Neural cell (in vitro differentiated cells): ENCODE data around the gene HDHD3. TPM values are rescaled to one million over a fixed set of nuclear protein-coding genes. Genes with fewer than 3 reads are reported as not detected.

Experiments
- H2AFZ ChIP-seq: fragments of 200-600, 300-800 bp; sonication (generic), shearing (Covaris generic); 2 replicates; pipeline ENCODE4 v1.6.0; 2014; ENCODE audit warnings: low read depth, mild to moderate bottlenecking, antibody characterized with exemption, low read length, moderate library complexity
- H3F3A ChIP-seq: fragments of 200-600 bp; shearing (Covaris generic); 2 replicates; pipeline ENCODE4 v1.6.1; 2016; ENCODE audit warnings: mild to moderate bottlenecking, moderate library complexity, mixed read lengths, antibody characterized with exemption, low read length; ENCODE audit not compliant: insufficient read depth, poor library complexity, severe bottlenecking
- H3K27ac ChIP-seq: fragments of 200-600, 300-800 bp; sonication (generic), shearing (Covaris generic); 2 replicates; pipeline ENCODE4 v1.5.1; 2014; ENCODE audit warnings: mild to moderate bottlenecking, low read length, moderate library complexity
- H3K27me3 ChIP-seq: fragments of 300-800, 200-600 bp; sonication (generic), shearing (Covaris generic); 2 replicates; pipeline ENCODE4 v1.6.0; 2014; ENCODE audit warnings: mild to moderate bottlenecking, low read depth, low read length, moderate library complexity; ENCODE audit not compliant: insufficient read depth
- H3K36me3 ChIP-seq: fragments of 300-800, 200-600 bp; sonication (generic), shearing (Covaris generic); 2 replicates; pipeline ENCODE4 v1.5.1; 2014; ENCODE audit warnings: mild to moderate bottlenecking, antibody characterized with exemption, low read length, moderate library complexity; ENCODE audit not compliant: insufficient read depth
- H3K4me2 ChIP-seq: fragments of 300-800, 200-600 bp; sonication (generic), shearing (Covaris generic); 2 replicates; pipeline ENCODE4 v1.6.0; 2014; ENCODE audit warnings: mild to moderate bottlenecking, low read length
- H3K4me3 ChIP-seq: fragments of 300-800, 200-600 bp; sonication (generic), shearing (Covaris generic); 2 replicates; pipeline ENCODE4 v1.5.1; 2014; ENCODE audit warnings: mild to moderate bottlenecking, low read length, moderate library complexity
- H3K79me2 ChIP-seq: fragments of 200-600 bp; shearing (Covaris generic); replicated peaks from 2 replicates; pipeline ENCODE4 v1.6.0; 2014; ENCODE audit warnings: mild to moderate bottlenecking, low read length, moderate library complexity; ENCODE audit not compliant: insufficient read depth
- H3K9ac ChIP-seq: fragments of 300-800, 200-600 bp; sonication (generic), shearing (Covaris generic); 2 replicates; pipeline ENCODE4 v1.6.1; 2016; ENCODE audit warnings: mild to moderate bottlenecking, low read length, mixed read lengths
- H3K9me2 ChIP-seq: fragments of 200-600 bp; shearing (Covaris generic); 2 replicates; pipeline ENCODE4 v1.6.1; 2016; ENCODE audit warnings: mild to moderate bottlenecking, low read length, mixed read lengths; ENCODE audit not compliant: insufficient read depth
- H3K9me3 ChIP-seq: fragments of 200-600, 300-800 bp; sonication (generic), shearing (Covaris generic); 2 replicates; pipeline ENCODE4 v1.6.1; 2016; ENCODE audit warnings: mild to moderate bottlenecking, mixed run types, low read length, moderate library complexity, mixed read lengths
- H4K20me1 ChIP-seq: fragments of 200-600 bp; shearing (Covaris generic); 2 replicates; pipeline ENCODE4 v1.6.1; 2016; ENCODE audit warnings: mild to moderate bottlenecking, mixed run types; ENCODE audit not compliant: insufficient read depth
- CTCF ChIP-seq: fragments of 450-650 bp; IDR thresholded peaks from 2 replicates; pipeline ENCODE4 v1.5.1; 2014; ENCODE audit warnings: antibody characterized with exemption, mild to moderate bottlenecking, moderate library complexity; ENCODE audit not compliant: poor library complexity, severe bottlenecking
- EP300 ChIP-seq: fragments of 450-650 bp; conservative IDR thresholded peaks from 2 replicates; pipeline ENCODE4 v1.6.1; 2014; ENCODE audit warnings: antibody characterized with exemption, mild to moderate bottlenecking, moderate library complexity; ENCODE audit not compliant: poor library complexity, severe bottlenecking
- EZH2 ChIP-seq: fragments of 200-600, 300-800 bp; shearing (Covaris generic), sonication (generic); IDR thresholded peaks from 2 replicates; pipeline ENCODE4 v1.6.1; 2014; ENCODE audit warnings: antibody characterized with exemption, low read length, borderline replicate concordance, mild to moderate bottlenecking; ENCODE audit not compliant: insufficient read depth, poor library complexity, severe bottlenecking
- MXI1 ChIP-seq: fragments of 450-650 bp; conservative IDR thresholded peaks from 2 replicates; pipeline ENCODE4 v1.6.1; 2014; ENCODE audit warnings: antibody characterized with exemption, mild to moderate bottlenecking; ENCODE audit not compliant: poor library complexity, severe bottlenecking
- POLR2AphosphoS5 ChIP-seq: IDR thresholded peaks from 2 replicates; pipeline ENCODE4 v1.6.1; 2012
- RAD21 ChIP-seq: fragments of 450-650 bp; conservative IDR thresholded peaks from 2 replicates; pipeline ENCODE4 v1.6.1; 2014; ENCODE audit warnings: antibody characterized with exemption, mild to moderate bottlenecking, moderate library complexity
- SMC3 ChIP-seq: fragments of 450-650 bp; conservative IDR thresholded peaks from 2 replicates; pipeline ENCODE4 v1.6.1; 2014; ENCODE audit warnings: antibody characterized with exemption, mild to moderate bottlenecking, moderate library complexity; ENCODE audit not compliant: poor library complexity
- TAF1 ChIP-seq: IDR thresholded peaks from 2 replicates; pipeline ENCODE4 v1.6.1; 2012; ENCODE audit warnings: low read depth
- polyA plus RNA-seq: library from polyadenylated mRNA; depleted of rRNA; stranded (reverse); fragments of >200 nt; gene quantifications from 2 replicates; pipeline ENCODE4 v1.2.3, GENCODE V29; 2014
- TF ChIP-seq, protein P1 (sequence below): IDR thresholded peaks from 2 replicates; pipeline ENCODE4 v1.6.1; 2012; ENCODE audit warnings: borderline replicate concordance

HDHD3 gene
- polyA plus RNA-seq, 1 donor from 2014 or later: 31.2 TPM

DNA sequence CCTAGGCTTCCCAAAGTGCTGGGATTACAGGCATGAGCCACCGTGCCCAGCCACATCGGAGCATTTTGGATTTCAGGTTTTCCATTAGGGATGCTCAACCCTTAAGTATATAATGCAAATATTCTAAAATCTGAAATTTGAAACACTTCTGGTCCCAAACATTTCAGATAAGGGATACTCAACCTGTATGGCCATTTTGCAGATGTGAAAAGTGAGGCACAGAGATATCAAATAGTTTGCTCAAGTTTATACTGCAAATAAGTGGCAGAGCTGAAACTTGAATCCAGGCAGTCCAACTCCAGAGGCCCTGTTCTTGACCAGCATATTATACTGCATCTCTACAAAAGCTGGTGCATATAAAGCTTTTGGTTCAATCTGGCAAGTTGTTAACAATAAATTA lies 39.1 kb downstream of the HDHD3 start:
- Histone ChIP-seq H3F3A (no peaks in the 10 kb centered on the region), H3K9ac (no peak overlapping the region), H3K4me2 (no peak overlapping the region), H3K79me2 (no peaks in the 10 kb centered on the region), H4K20me1 (no peaks in the 10 kb centered on the region), H3K9me2 (no peaks in the 10 kb centered on the region), H3K4me3 (no peak overlapping the region), H2AFZ (no peak overlapping the region), H3K36me3 (no peaks in the 10 kb centered on the region), H3K9me3 (no peaks in the 10 kb centered on the region), H3K27me3 (no peaks in the 10 kb centered on the region), H3K27ac (no peak overlapping the region)
- TF ChIP-seq, protein P1, sequence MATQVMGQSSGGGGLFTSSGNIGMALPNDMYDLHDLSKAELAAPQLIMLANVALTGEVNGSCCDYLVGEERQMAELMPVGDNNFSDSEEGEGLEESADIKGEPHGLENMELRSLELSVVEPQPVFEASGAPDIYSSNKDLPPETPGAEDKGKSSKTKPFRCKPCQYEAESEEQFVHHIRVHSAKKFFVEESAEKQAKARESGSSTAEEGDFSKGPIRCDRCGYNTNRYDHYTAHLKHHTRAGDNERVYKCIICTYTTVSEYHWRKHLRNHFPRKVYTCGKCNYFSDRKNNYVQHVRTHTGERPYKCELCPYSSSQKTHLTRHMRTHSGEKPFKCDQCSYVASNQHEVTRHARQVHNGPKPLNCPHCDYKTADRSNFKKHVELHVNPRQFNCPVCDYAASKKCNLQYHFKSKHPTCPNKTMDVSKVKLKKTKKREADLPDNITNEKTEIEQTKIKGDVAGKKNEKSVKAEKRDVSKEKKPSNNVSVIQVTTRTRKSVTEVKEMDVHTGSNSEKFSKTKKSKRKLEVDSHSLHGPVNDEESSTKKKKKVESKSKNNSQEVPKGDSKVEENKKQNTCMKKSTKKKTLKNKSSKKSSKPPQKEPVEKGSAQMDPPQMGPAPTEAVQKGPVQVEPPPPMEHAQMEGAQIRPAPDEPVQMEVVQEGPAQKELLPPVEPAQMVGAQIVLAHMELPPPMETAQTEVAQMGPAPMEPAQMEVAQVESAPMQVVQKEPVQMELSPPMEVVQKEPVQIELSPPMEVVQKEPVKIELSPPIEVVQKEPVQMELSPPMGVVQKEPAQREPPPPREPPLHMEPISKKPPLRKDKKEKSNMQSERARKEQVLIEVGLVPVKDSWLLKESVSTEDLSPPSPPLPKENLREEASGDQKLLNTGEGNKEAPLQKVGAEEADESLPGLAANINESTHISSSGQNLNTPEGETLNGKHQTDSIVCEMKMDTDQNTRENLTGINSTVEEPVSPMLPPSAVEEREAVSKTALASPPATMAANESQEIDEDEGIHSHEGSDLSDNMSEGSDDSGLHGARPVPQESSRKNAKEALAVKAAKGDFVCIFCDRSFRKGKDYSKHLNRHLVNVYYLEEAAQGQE: no peak
- TF ChIP-seq TAF1 (no peak), RAD21 (no peak), POLR2AphosphoS5 (no peak)

DNA sequence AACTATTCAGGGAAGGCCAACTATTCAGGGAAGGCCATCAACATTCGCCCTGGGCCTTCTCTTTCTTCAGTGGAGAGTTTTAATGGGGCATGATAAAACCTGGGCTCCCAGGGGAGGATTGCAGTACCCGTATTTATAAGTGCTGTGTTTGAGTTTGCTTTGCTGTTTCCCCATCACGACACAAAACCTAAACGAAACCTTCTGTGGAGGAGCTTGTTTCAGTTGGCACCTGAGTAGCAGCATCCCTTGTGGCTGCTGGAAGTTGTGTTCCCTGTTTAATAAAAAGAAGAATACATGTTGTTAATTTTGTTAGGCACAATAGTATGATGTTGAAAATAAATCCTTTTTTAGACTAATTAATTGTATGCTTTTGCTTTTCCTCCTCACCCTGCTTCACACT lies 45.0 kb downstream of the HDHD3 start:
- Histone ChIP-seq H3K27me3 (no peaks in the 10 kb centered on the region), H3K27ac (no peak overlapping the region), H3F3A (no peaks in the 10 kb centered on the region), H3K9me3 (no peaks in the 10 kb centered on the region), H3K36me3 (no peaks in the 10 kb centered on the region), H3K9me2 (no peaks in the 10 kb centered on the region), H2AFZ (no peak overlapping the region), H3K4me3 (no peak overlapping the region), H3K9ac (no peak overlapping the region), H3K4me2 (no peak overlapping the region), H4K20me1 (no peaks in the 10 kb centered on the region), H3K79me2 (no peaks in the 10 kb centered on the region)
- TF ChIP-seq MXI1: no peak
- no peak for TF ChIP-seq SMC3
- no peak for TF ChIP-seq TAF1
- TF ChIP-seq CTCF: no peak
- TF ChIP-seq POLR2AphosphoS5: no peak
- TF ChIP-seq RAD21: no peak

DNA sequence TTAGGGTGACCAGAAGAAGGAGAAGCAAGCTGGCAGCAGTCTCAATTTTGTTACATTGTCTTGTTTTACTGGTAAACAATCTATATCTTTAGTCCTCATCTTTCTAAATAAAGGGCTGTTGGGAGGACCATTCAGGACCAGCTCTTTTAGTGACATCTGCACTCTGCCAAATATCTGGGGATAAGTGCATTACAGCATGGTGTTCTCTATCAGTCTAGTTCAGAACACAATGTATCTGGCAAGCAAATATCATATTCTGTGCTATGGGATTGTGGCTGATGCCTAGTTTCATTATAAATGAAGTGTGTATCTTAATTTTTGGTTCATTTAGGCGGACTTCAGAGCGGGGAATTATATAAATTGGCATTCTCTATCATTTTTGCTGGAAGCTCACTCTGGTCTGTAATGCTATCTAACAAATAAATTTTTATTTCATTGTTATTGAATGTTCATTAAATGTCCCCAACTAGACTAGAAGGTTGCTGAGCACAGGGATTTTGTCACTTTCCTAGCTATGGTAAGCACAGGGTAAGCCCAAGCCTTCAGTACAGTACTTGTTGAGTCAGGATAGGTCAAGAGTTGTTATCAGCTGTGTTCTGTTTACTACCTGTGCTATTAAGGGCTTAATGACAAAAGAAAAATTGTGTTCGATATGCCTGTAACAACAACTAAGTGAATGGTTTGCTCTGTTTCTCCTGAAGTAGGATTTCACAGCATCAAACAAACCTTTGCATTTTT lies 48.6 kb downstream of the HDHD3 start:
- Histone ChIP-seq H3K9me2 (no peaks in the 10 kb centered on the region), H3K4me2 (no peak overlapping the region)

More for the DNA sequence above, 48.6 kb downstream of the HDHD3 start:
- no peaks in the 10 kb centered on the region for H3K36me3 ChIP-seq
- no peaks in the 10 kb centered on the region for H3K9me3 ChIP-seq
- no peak overlapping the region for H3K27ac ChIP-seq
- no peak overlapping the region for H3K4me3 ChIP-seq
- no peak overlapping the region for H3K9ac ChIP-seq
- H2AFZ ChIP-seq: no peak overlapping the region
- no peaks in the 10 kb centered on the region for H4K20me1 ChIP-seq
- H3F3A ChIP-seq: no peaks in the 10 kb centered on the region
- H3K79me2 ChIP-seq: no peaks in the 10 kb centered on the region
- no peak for TF ChIP-seq EP300
- TF ChIP-seq RAD21: no peak
- no peak for TF ChIP-seq POLR2AphosphoS5
- no peak for TF ChIP-seq MXI1
- TF ChIP-seq EZH2: no peak
- TF ChIP-seq SMC3: no peak
- no peak for TF ChIP-seq TAF1
- TF ChIP-seq CTCF: no peak
- TF ChIP-seq, protein P1: no peak
- H3K27me3 ChIP-seq: no peaks in the 10 kb centered on the region
